GM12878 (cell line): ENCODE data around the gene IFT25. TPM values are rescaled to one million over a fixed set of nuclear protein-coding genes. Genes with fewer than 3 reads are reported as not detected.

Source experiments
- MXI1 ChIP-seq: fragments of 150-350 bp; IDR thresholded peaks from 2 replicates; pipeline ENCODE4 v1.6.1; 2011; ENCODE audit warnings: low read depth, mild to moderate bottlenecking, inconsistent platforms, low read length, improper control_type of control experiment
- NR2F1 ChIP-seq: fragments of 450-650 bp; conservative IDR thresholded peaks from 2 replicates; pipeline ENCODE4 v1.6.1; 2017; ENCODE audit warnings: mild to moderate bottlenecking
- polyA plus RNA-seq, 11 experiments: library from polyadenylated mRNA; depleted of rRNA in 4 of 11; unstranded in 6 of 11; stranded (reverse) in 5 of 11; fragments of >200 nt; fragmentation: Nextera tagmentation in 4 of 11; fragmentation: Illumina TruSeq in 1 of 11; extraction: Ambion mirVana in 4 of 11; extraction: Trizol in 1 of 11; gene quantifications; 1 replicate in 1 of 11; 2 replicates in 10 of 11; pipeline versions ENCODE4 v1.2.1 to v1.2.3, GENCODE V29; 2011 to 2016; ENCODE audit warnings: inconsistent platforms in 2 of 11, missing spikeins in 2 of 11, low read depth in 1 of 11
- total RNA-seq, 4 experiments: library from RNA; depleted of rRNA in 3 of 4; stranded (reverse); fragments of >200 nt in 3 of 4; fragmentation: Illumina TruSeq in 1 of 4; extraction: Trizol in 1 of 4; gene quantifications; 2 replicates each; pipeline versions ENCODE4 v1.2.1 to v1.2.3, GENCODE V29; 2013 to 2021

The IFT25 gene
- total and polyA plus RNA-seq, 10 of the 15 experiments (the other 5 are each of a cell fraction or from before 2014, with no cell fraction given): 55.7 to 242 (median 131) TPM

GRCh38 chr1:53871773-53872484, 73.6 kb downstream of the IFT25 start (continued):
- TF ChIP-seq MXI1 (no peak), NR2F1 (no peak)

Other genes with a start within 250 kb of the IFT25 start
Only the 7 nearest of the 9 such genes appear.
- 53.0 and 59.6 TPM in 2 replicates for gene NDC1, start 107.4 kb downstream of the IFT25 start, total RNA-seq (2014; rRNA removed)
- 44.7 and 47.8 TPM in 2 replicates for gene NDC1, start 107.4 kb downstream of the IFT25 start, total RNA-seq (2014; rRNA removed; fragmentation: Illumina TruSeq; extraction: Trizol)
- 39.4 and 46.5 TPM in 2 replicates for gene NDC1, start 107.4 kb downstream of the IFT25 start, total RNA-seq (2021)
- 77.6 and 82.2 TPM in 2 replicates for gene NDC1, start 107.4 kb downstream of the IFT25 start, polyA plus RNA-seq (2011; rRNA removed)
- 46.1 and 54.2 TPM in 2 replicates for gene NDC1, start 107.4 kb downstream of the IFT25 start, polyA plus RNA-seq (2014; fragmentation: Illumina TruSeq; extraction: Trizol)
- gene NDC1, start 107.4 kb downstream of the IFT25 start, polyA plus RNA-seq (2014; fragmentation: Nextera tagmentation; extraction: Ambion mirVana): 10 to 100 TPM; 20.2 to 24.9 TPM
- gene NDC1, start 107.4 kb downstream of the IFT25 start, polyA plus RNA-seq (2014; rRNA removed): 29.6 and 37.6 TPM in 2 replicates
- gene NDC1, start 107.4 kb downstream of the IFT25 start, polyA plus RNA-seq (2016; fragmentation: Nextera tagmentation; extraction: Ambion mirVana): 10 to 100 TPM; 52.4 to 54.2 TPM
- gene YIPF1, start 55.9 kb downstream of the IFT25 start, total RNA-seq (2014; rRNA removed): 20.4 and 24.6 TPM in 2 replicates
- 17.1 and 20.6 TPM in 2 replicates for gene YIPF1, start 55.9 kb downstream of the IFT25 start, total RNA-seq (2014; rRNA removed; fragmentation: Illumina TruSeq; extraction: Trizol)
- gene YIPF1, start 55.9 kb downstream of the IFT25 start, total RNA-seq (2021): 13.5 and 14.5 TPM in 2 replicates
- 36.0 and 36.3 TPM in 2 replicates for gene YIPF1, start 55.9 kb downstream of the IFT25 start, polyA plus RNA-seq (2011; rRNA removed)
- 23.4 and 30.2 TPM in 2 replicates for gene YIPF1, start 55.9 kb downstream of the IFT25 start, polyA plus RNA-seq (2014; fragmentation: Illumina TruSeq; extraction: Trizol)
- gene YIPF1, start 55.9 kb downstream of the IFT25 start, polyA plus RNA-seq (2014; fragmentation: Nextera tagmentation; extraction: Ambion mirVana): 10 to 100 TPM; 13.0 to 15.7 TPM
- 16.6 and 17.7 TPM in 2 replicates for gene YIPF1, start 55.9 kb downstream of the IFT25 start, polyA plus RNA-seq (2014; rRNA removed)
- gene YIPF1, start 55.9 kb downstream of the IFT25 start, polyA plus RNA-seq (2016; fragmentation: Nextera tagmentation; extraction: Ambion mirVana): 10 to 100 TPM; 20.2 to 24.2 TPM
- gene DIO1, start 51.5 kb downstream of the IFT25 start, total RNA-seq (2014; rRNA removed): not detected in 2 replicates
- gene DIO1, start 51.5 kb downstream of the IFT25 start, total RNA-seq (2014; rRNA removed; fragmentation: Illumina TruSeq; extraction: Trizol): not detected in 2 replicates
- not detected in 2 replicates for gene DIO1, start 51.5 kb downstream of the IFT25 start, total RNA-seq (2021)
- gene DIO1, start 51.5 kb downstream of the IFT25 start, polyA plus RNA-seq (2011; rRNA removed): 0.04 TPM in 1 of 2 replicates, not detected in the other
- 0.12 TPM in 1 of 2 replicates, not detected in the other for gene DIO1, start 51.5 kb downstream of the IFT25 start, polyA plus RNA-seq (2014; fragmentation: Illumina TruSeq; extraction: Trizol)
- under 1 TPM in 1 of 2 experiments, not detected in 1; 0.13 TPM for gene DIO1, start 51.5 kb downstream of the IFT25 start, polyA plus RNA-seq (2014; fragmentation: Nextera tagmentation; extraction: Ambion mirVana)
- gene DIO1, start 51.5 kb downstream of the IFT25 start, polyA plus RNA-seq (2014; rRNA removed): 0.26 TPM in 1 of 2 replicates, not detected in the other
- under 1 TPM in 1 of 2 experiments, not detected in 1; 0.11 TPM for gene DIO1, start 51.5 kb downstream of the IFT25 start, polyA plus RNA-seq (2016; fragmentation: Nextera tagmentation; extraction: Ambion mirVana)
- 15.2 and 17.2 TPM in 2 replicates for gene LRRC42, start 651 bp upstream of the IFT25 start, total RNA-seq (2014; rRNA removed)
- 20.3 and 21.0 TPM in 2 replicates for gene LRRC42, start 651 bp upstream of the IFT25 start, total RNA-seq (2014; rRNA removed; fragmentation: Illumina TruSeq; extraction: Trizol)
- 22.1 and 22.4 TPM in 2 replicates for gene LRRC42, start 651 bp upstream of the IFT25 start, total RNA-seq (2021)
- 34.4 and 35.9 TPM in 2 replicates for gene LRRC42, start 651 bp upstream of the IFT25 start, polyA plus RNA-seq (2011; rRNA removed)
- 18.1 and 25.8 TPM in 2 replicates for gene LRRC42, start 651 bp upstream of the IFT25 start, polyA plus RNA-seq (2014; fragmentation: Illumina TruSeq; extraction: Trizol)
- gene LRRC42, start 651 bp upstream of the IFT25 start, polyA plus RNA-seq (2014; fragmentation: Nextera tagmentation; extraction: Ambion mirVana): 10 to 100 TPM; 11.0 to 18.4 TPM
- gene LRRC42, start 651 bp upstream of the IFT25 start, polyA plus RNA-seq (2014; rRNA removed): 24.9 and 25.6 TPM in 2 replicates
- 10 to 100 TPM; 23.9 to 25.3 TPM for gene LRRC42, start 651 bp upstream of the IFT25 start, polyA plus RNA-seq (2016; fragmentation: Nextera tagmentation; extraction: Ambion mirVana)
- gene LDLRAD1, start 72.5 kb upstream of the IFT25 start, total RNA-seq (2014; rRNA removed): not detected in 2 replicates
- gene LDLRAD1, start 72.5 kb upstream of the IFT25 start, total RNA-seq (2014; rRNA removed; fragmentation: Illumina TruSeq; extraction: Trizol): not detected in 2 replicates
- not detected in 2 replicates for gene LDLRAD1, start 72.5 kb upstream of the IFT25 start, total RNA-seq (2021)
- not detected in 2 replicates for gene LDLRAD1, start 72.5 kb upstream of the IFT25 start, polyA plus RNA-seq (2011; rRNA removed)
- gene LDLRAD1, start 72.5 kb upstream of the IFT25 start, polyA plus RNA-seq (2014; fragmentation: Illumina TruSeq; extraction: Trizol): not detected in 2 replicates
- not detected for gene LDLRAD1, start 72.5 kb upstream of the IFT25 start, polyA plus RNA-seq (2014; fragmentation: Nextera tagmentation; extraction: Ambion mirVana)
- not detected in 2 replicates for gene LDLRAD1, start 72.5 kb upstream of the IFT25 start, polyA plus RNA-seq (2014; rRNA removed)
- gene LDLRAD1, start 72.5 kb upstream of the IFT25 start, polyA plus RNA-seq (2016; fragmentation: Nextera tagmentation; extraction: Ambion mirVana): not detected
- 110 and 119 TPM in 2 replicates for gene TMEM59, start 107.5 kb upstream of the IFT25 start, total RNA-seq (2014; rRNA removed)
- gene TMEM59, start 107.5 kb upstream of the IFT25 start, total RNA-seq (2014; rRNA removed; fragmentation: Illumina TruSeq; extraction: Trizol): 72.9 and 78.3 TPM in 2 replicates
- 95.9 and 99.3 TPM in 2 replicates for gene TMEM59, start 107.5 kb upstream of the IFT25 start, total RNA-seq (2021)
- gene TMEM59, start 107.5 kb upstream of the IFT25 start, polyA plus RNA-seq (2011; rRNA removed): 273 and 319 TPM in 2 replicates
- gene TMEM59, start 107.5 kb upstream of the IFT25 start, polyA plus RNA-seq (2014; fragmentation: Illumina TruSeq; extraction: Trizol): 69.9 and 83.6 TPM in 2 replicates
- gene TMEM59, start 107.5 kb upstream of the IFT25 start, polyA plus RNA-seq (2014; fragmentation: Nextera tagmentation; extraction: Ambion mirVana): 100 to 1,000 TPM; 112 to 128 TPM
- 76.6 and 108 TPM in 2 replicates for gene TMEM59, start 107.5 kb upstream of the IFT25 start, polyA plus RNA-seq (2014; rRNA removed)
- gene TMEM59, start 107.5 kb upstream of the IFT25 start, polyA plus RNA-seq (2016; fragmentation: Nextera tagmentation; extraction: Ambion mirVana): 100 to 1,000 TPM; 171 to 200 TPM
- gene TCEANC2, start 107.9 kb upstream of the IFT25 start, total RNA-seq (2014; rRNA removed): 4.8 and 5.2 TPM in 2 replicates
- gene TCEANC2, start 107.9 kb upstream of the IFT25 start, total RNA-seq (2014; rRNA removed; fragmentation: Illumina TruSeq; extraction: Trizol): 5.3 and 5.4 TPM in 2 replicates
- 6.7 and 6.8 TPM in 2 replicates for gene TCEANC2, start 107.9 kb upstream of the IFT25 start, total RNA-seq (2021)
- gene TCEANC2, start 107.9 kb upstream of the IFT25 start, polyA plus RNA-seq (2011; rRNA removed): 9.2 and 10.5 TPM in 2 replicates
- gene TCEANC2, start 107.9 kb upstream of the IFT25 start, polyA plus RNA-seq (2014; fragmentation: Illumina TruSeq; extraction: Trizol): 5.9 and 6.0 TPM in 2 replicates
- 10 to 100 TPM in 1 of 2 experiments, 1 to 10 TPM in 1; 5.4 to 10.5 TPM for gene TCEANC2, start 107.9 kb upstream of the IFT25 start, polyA plus RNA-seq (2014; fragmentation: Nextera tagmentation; extraction: Ambion mirVana)
- 4.4 and 6.2 TPM in 2 replicates for gene TCEANC2, start 107.9 kb upstream of the IFT25 start, polyA plus RNA-seq (2014; rRNA removed)
- gene TCEANC2, start 107.9 kb upstream of the IFT25 start, polyA plus RNA-seq (2016; fragmentation: Nextera tagmentation; extraction: Ambion mirVana): 10 to 100 TPM in 1 of 2 experiments, 1 to 10 TPM in 1; 9.6 to 13.2 TPM